ENCODE results near the gene ACADS. TPM values are rescaled to one million over a fixed set of nuclear protein-coding genes. Genes with fewer than 3 reads are reported as not detected.

Gene ACADS
- total and polyA plus RNA-seq, 5 donors = 34.2 to 68.0 (median 47.1) TPM

- intact Hi-C loops (cut with DNase I) = no loop called here
These were observed 32.3 kb downstream of the ACADS start for GRCh38 chr12:120757949-120758348.

DNA sequence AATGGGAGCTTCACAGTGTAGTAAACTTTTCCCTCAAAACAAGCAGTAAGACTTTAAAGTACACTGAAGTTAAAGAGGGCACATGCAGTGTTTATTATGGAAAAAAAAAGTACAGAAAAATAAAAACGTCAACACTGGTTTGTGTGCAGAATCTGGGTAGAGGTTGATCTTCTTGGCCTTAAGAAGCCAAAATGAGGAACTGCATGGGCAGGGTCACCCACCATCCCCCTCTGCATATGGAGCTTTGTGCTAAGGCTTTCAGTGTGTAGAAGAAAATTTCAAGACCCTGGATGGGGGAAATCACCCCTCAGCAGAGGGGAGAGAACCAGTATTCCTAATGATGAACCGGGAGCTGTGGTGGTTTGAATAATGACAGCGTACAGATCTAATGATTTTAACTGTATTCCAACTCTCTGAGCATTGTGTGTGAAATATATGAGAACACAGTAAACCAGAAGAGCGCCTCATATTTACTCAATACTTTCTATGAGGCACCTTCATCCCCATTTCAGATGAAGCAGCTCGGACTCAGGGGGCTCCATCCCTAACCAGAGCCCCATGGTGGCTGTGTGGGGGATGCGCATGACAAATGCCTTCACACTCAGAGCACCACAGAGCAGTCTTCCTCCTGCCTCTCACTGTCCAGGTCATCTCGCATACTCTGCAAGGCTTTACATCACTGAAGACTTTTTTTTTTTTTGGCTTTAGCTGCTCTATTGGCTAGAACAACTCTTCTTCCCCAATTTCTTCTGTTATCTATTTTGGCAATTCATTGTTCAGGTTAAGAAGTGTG is 33.4 kb downstream of the ACADS start:
- intact Hi-C loops (cut with DNase I) = no loop called here
- Histone ChIP-seq H3K9me3 (ENCODE audit: control insufficient read depth, low read length) (no peaks in the 10 kb centered on the region), H3K4me3 (ENCODE audit: low read length) (no peak overlapping the region), H3K27ac (ENCODE audit: low read length) (no peak overlapping the region), H3K27me3 (ENCODE audit: control insufficient read depth, insufficient read depth) (no peaks in the 10 kb centered on the region), H3K4me1 (ENCODE audit: control insufficient read depth, insufficient read depth, low read length) (peaks cover 4% of the 10 kb centered on the region)
- ATAC-seq = no peak
- WGBS = 93% methylated on average over 7 of the region's 7 CpGs
- no peak for DNase-seq

More at GRCh38 chr12:120757949-120758348, 32.3 kb downstream of the ACADS start:
- H3K27ac ChIP-seq (ENCODE audit: low read length) = no peak overlapping the region
- H3K4me1 ChIP-seq (ENCODE audit: control insufficient read depth, insufficient read depth, low read length) = peaks cover 4% of the 10 kb centered on the region
- 92% methylated on average over 6 of the region's 6 CpGs for WGBS
- no peak for DNase-seq
- no peaks in the 10 kb centered on the region for H3K9me3 ChIP-seq (ENCODE audit: control insufficient read depth, low read length)
- no peaks in the 10 kb centered on the region for H3K27me3 ChIP-seq (ENCODE audit: control insufficient read depth, insufficient read depth)
- no peak for ATAC-seq
- H3K4me3 ChIP-seq (ENCODE audit: low read length) = no peak overlapping the region

DNA sequence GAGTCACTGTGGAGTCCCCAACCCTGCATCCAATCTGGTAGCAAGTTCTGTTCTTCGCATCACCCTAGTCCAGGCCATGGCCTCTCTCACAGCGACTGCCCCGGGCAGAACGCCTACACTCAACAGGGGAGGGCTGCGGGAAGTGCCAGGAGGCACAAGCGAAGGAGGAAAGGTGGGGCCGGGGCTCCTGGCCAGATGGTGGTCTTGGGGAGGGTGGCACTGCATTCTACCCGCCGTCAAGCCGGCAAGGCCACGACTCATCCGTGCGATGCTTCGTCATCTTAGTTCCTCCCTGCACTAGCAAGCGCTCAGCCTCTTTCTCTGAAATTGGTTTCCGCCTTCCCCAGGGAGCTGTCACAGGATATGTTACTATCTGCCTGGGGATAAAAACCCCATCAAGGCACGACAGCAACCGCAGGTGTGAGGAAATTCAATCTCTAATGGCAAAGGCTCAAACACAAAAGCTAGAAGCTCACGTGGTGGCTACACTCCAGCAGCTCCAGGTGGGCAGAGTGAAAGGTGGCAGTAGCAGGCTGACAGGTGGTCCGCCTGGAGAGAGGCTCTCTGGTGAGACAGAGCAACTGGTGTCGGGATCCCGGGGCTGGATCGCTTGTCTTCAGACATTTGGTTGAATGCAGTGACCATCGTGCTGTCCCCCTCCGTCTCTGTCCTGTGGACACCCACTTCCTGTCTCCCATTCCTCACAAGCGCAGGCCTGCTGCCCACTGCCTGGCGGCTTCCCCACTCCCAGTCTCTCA is 34.1 kb downstream of the ACADS start:
- Histone ChIP-seq H3K27ac (ENCODE audit: low read length) (no peak overlapping the region), H3K4me1 (ENCODE audit: control insufficient read depth, insufficient read depth, low read length) (peaks cover 4% of the 10 kb centered on the region), H3K27me3 (ENCODE audit: control insufficient read depth, insufficient read depth) (no peaks in the 10 kb centered on the region), H3K4me3 (ENCODE audit: low read length) (no peak overlapping the region), H3K9me3 (ENCODE audit: control insufficient read depth, low read length) (no peaks in the 10 kb centered on the region)
- ATAC-seq (no peak), DNase-seq (no peak)
- 82% methylated on average over 27 of the region's 27 CpGs for WGBS
- intact Hi-C loops (cut with DNase I) = no loop called here

DNA sequence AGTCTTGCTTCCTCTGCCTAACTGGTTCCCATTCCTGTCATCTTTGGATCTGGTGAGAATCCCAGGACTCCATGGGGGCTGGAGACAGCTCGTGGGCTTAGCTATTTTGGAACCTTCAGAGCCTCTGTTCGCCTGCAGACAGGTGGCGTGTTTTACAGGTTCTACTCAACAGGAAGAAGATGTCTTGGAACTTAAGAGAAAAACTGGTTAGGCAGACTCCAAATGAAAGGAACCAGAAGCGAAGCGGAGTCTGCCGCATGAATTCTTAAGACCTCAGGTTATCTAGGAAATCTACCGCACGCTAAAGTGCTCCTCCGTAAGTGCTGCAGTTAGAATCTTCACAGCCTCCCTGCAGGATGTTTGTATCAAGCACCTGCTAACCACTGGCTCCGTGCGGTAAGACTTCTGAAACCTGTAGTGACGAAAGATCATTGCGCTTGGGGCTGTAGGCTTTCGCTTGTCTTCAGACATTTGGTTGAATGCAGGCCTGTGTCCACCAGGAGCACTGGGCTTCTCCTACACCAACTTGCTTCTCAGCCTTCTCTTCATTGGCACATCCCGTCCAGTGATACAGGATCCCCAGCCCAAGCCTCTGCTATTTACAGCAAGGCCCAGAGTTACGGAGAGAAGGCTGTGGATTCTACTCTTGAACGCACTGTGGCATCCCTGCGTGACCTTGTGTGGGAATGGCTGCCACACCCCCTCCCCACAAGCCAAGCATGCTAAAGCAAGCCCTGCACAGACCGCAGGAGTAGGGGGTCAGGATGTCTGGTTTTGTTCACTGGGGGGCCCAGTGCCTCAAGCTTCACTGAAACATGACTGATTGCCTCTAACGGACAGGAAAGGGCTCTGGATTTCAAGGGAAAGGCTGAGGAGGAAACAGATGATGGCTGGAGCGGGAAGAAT is 35.0 kb downstream of the ACADS start:
- Histone ChIP-seq H3K27ac (ENCODE audit: low read length) (peak overlapping the region; percentile 76), H3K4me3 (ENCODE audit: low read length) (no peak overlapping the region), H3K4me1 (ENCODE audit: control insufficient read depth, insufficient read depth, low read length) (peaks cover 4% of the 10 kb centered on the region), H3K9me3 (ENCODE audit: control insufficient read depth, low read length) (no peaks in the 10 kb centered on the region), H3K27me3 (ENCODE audit: control insufficient read depth, insufficient read depth) (no peaks in the 10 kb centered on the region)
- 87% methylated on average over 21 of the region's 21 CpGs for WGBS
- ATAC-seq = peak in 1 of 2 donors; percentile 22
- DNase-seq = no peak
- intact Hi-C loops (cut with DNase I) = no loop called here

GRCh38 chr12:120761519-120761934 is 35.9 kb downstream of the ACADS start:
- H3K4me1 ChIP-seq (ENCODE audit: control insufficient read depth, insufficient read depth, low read length) = peaks cover 4% of the 10 kb centered on the region
- DNase-seq = no peak
- no peak overlapping the region for H3K4me3 ChIP-seq (ENCODE audit: low read length)
- intact Hi-C loops (cut with DNase I) = no loop called here
- WGBS = 36% methylated on average over 9 of the region's 9 CpGs
- H3K27ac ChIP-seq (ENCODE audit: low read length) = peak overlapping the region; percentile 86
- H3K27me3 ChIP-seq (ENCODE audit: control insufficient read depth, insufficient read depth) = no peaks in the 10 kb centered on the region
- H3K9me3 ChIP-seq (ENCODE audit: control insufficient read depth, low read length) = no peaks in the 10 kb centered on the region
- ATAC-seq = peak; percentile 52 to 66

GRCh38 chr12:120762086-120762485 is 36.5 kb downstream of the ACADS start:
- Histone ChIP-seq H3K9me3 (ENCODE audit: control insufficient read depth, low read length) (no peaks in the 10 kb centered on the region), H3K4me1 (ENCODE audit: control insufficient read depth, insufficient read depth, low read length) (peaks cover 4% of the 10 kb centered on the region), H3K4me3 (ENCODE audit: low read length) (no peak overlapping the region), H3K27me3 (ENCODE audit: control insufficient read depth, insufficient read depth) (no peaks in the 10 kb centered on the region), H3K27ac (ENCODE audit: low read length) (peak overlapping the region; percentile 7)
- DNase-seq = no peak
- peak; percentile 25 to 39 for ATAC-seq
- 39% methylated on average over 6 of the region's 6 CpGs for WGBS
- intact Hi-C loops (cut with DNase I) = no loop called here

DNA sequence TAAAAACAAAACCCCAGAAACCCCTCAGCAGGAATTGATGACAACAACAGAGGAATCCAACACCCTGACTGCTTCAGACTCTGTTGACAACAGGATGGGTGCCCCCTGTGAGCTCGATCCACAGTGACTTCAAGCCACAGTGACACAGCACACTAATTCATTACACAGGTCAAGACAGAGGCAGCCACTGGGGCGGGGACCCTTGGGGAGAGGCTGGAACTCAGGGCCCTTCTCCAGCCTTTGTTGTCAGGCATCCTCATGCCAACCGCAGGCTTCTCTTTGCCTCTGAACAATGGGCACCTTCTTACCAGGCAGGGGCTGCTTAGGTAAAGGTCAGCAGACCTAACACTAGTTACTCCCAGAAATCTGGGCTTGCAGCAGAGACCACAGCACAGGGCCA is 37.6 kb downstream of the ACADS start:
- ATAC-seq (no peak), DNase-seq (no peak)
- Histone ChIP-seq H3K9me3 (ENCODE audit: control insufficient read depth, low read length) (no peaks in the 10 kb centered on the region), H3K27me3 (ENCODE audit: control insufficient read depth, insufficient read depth) (no peaks in the 10 kb centered on the region), H3K4me3 (ENCODE audit: low read length) (no peak overlapping the region), H3K4me1 (ENCODE audit: control insufficient read depth, insufficient read depth, low read length) (peaks cover 4% of the 10 kb centered on the region), H3K27ac (ENCODE audit: low read length) (no peak overlapping the region)
- 72% methylated on average over 3 of the region's 3 CpGs for WGBS
- intact Hi-C loops (cut with DNase I) = no loop called here

DNA sequence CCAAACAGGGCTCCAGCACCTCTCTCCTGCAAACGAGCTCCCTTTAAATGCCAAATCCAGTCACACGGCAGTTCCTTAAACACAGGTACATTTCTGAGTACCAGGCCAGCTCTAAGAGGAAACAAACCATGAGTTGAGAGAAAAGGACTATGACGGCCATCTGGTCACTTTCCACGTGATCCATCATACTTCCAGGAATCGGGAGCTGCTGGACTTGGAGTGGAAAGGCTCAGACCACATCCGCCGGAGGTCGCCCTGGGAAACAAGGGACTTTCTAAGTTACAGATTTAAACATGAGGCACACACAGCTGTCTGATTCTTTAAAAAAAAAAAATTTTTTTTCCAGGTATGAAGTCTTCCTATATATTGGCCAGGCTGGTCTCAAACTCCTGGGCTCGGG is 39.2 kb downstream of the ACADS start:
- no peak for DNase-seq
- no peaks in the 10 kb centered on the region for H3K27me3 ChIP-seq (ENCODE audit: control insufficient read depth, insufficient read depth)
- peaks cover 4% of the 10 kb centered on the region for H3K4me1 ChIP-seq (ENCODE audit: control insufficient read depth, insufficient read depth, low read length)
- intact Hi-C loops (cut with DNase I) = no loop called here
- no peaks in the 10 kb centered on the region for H3K9me3 ChIP-seq (ENCODE audit: control insufficient read depth, low read length)
- no peak overlapping the region for H3K27ac ChIP-seq (ENCODE audit: low read length)
- no peak overlapping the region for H3K4me3 ChIP-seq (ENCODE audit: low read length)
- WGBS = 83% methylated on average over 9 of the region's 9 CpGs
- no peak for ATAC-seq

DNA sequence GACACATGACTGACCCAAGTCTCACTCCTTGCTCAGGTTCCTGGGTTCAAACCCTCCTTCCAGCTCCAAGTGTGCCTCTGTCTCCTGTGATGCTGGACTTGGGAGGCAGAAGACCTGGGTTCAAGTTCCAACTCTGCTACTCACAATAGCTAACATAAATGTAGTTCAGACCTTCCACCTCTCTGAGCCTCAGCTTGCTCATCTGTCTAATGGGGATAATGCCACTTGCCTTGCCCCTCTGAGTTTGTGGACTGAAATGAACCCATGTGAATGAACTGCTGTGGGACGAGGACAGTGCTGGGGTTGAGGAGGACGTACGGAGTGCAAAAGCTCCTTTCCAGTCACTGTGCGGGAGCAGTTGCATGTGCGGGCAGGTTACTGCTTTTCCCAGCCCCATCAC is 40.9 kb downstream of the ACADS start:
- no peaks in the 10 kb centered on the region for H3K27me3 ChIP-seq (ENCODE audit: control insufficient read depth, insufficient read depth)
- intact Hi-C loops (cut with DNase I) = no loop called here
- WGBS = 92% methylated on average over 5 of the region's 5 CpGs
- no peak for ATAC-seq
- DNase-seq = no peak
- H3K4me1 ChIP-seq (ENCODE audit: control insufficient read depth, insufficient read depth, low read length) = no peaks in the 10 kb centered on the region
- H3K4me3 ChIP-seq (ENCODE audit: low read length) = no peak overlapping the region
- H3K9me3 ChIP-seq (ENCODE audit: control insufficient read depth, low read length) = no peaks in the 10 kb centered on the region
- no peak overlapping the region for H3K27ac ChIP-seq (ENCODE audit: low read length)

DNA sequence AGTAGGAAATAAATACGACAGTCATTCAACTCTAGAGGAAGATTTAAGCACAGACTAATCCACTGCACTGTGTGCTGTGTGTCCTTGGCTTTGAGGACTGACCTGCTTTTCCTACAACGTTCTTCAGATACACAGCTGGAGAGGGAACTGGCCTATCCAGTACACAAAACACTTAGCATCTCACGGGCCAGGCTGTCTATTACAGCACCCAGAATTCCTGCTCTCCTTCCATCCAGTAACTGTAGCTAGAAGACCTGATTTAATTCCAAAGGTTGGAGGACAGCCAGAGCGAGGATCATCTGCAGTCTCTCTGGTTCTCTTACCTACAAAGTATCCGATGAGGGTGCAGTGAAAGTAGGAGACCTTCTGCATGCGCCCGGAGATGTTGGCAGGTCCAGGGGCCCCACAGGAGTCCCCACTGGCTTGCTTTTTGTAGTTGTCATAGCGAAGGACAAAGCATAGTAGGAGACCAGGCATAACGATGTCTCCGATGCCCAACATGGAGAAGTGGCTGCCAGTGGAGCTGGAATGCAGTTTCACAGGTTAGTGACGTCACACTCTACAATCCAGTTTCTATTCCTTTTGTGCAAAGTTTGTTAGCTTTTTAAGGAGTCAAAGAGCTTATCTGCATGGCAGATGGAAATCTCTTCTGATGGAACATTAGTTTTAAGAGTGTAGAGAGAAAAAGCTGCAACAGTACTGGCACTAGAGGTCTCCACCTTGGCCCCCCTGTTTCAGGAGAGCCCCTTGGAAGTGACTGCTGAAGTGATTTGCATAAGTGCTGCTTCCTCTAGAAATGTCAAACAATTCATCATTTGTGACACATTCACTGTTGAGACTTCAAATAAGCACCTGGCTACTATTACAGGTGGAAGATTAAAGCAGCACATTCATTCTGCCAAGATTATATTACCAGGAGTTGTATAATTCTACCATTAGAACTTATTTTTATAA is 41.7 kb downstream of the ACADS start:
- Histone ChIP-seq H3K27ac (ENCODE audit: low read length) (no peak overlapping the region), H3K27me3 (ENCODE audit: control insufficient read depth, insufficient read depth) (no peaks in the 10 kb centered on the region), H3K4me3 (ENCODE audit: low read length) (no peak overlapping the region), H3K9me3 (ENCODE audit: control insufficient read depth, low read length) (no peaks in the 10 kb centered on the region), H3K4me1 (ENCODE audit: control insufficient read depth, insufficient read depth, low read length) (no peaks in the 10 kb centered on the region)
- intact Hi-C loops (cut with DNase I) = no loop called here
- no peak for DNase-seq
- 91% methylated on average over 11 of the region's 11 CpGs for WGBS
- ATAC-seq = no peak
